ENCODE measurements around the gene RNF208. TPM values are rescaled to one million over a fixed set of nuclear protein-coding genes. Genes with fewer than 3 reads are reported as not detected.

The RNF208 gene
- total and polyA plus RNA-seq, 9 of the 15 experiments (the other 6 are each of a cell fraction or from before 2014, with no cell fraction given), result 0.15 to 6.9 (median 0.50) TPM; not detected in 2

DNA sequence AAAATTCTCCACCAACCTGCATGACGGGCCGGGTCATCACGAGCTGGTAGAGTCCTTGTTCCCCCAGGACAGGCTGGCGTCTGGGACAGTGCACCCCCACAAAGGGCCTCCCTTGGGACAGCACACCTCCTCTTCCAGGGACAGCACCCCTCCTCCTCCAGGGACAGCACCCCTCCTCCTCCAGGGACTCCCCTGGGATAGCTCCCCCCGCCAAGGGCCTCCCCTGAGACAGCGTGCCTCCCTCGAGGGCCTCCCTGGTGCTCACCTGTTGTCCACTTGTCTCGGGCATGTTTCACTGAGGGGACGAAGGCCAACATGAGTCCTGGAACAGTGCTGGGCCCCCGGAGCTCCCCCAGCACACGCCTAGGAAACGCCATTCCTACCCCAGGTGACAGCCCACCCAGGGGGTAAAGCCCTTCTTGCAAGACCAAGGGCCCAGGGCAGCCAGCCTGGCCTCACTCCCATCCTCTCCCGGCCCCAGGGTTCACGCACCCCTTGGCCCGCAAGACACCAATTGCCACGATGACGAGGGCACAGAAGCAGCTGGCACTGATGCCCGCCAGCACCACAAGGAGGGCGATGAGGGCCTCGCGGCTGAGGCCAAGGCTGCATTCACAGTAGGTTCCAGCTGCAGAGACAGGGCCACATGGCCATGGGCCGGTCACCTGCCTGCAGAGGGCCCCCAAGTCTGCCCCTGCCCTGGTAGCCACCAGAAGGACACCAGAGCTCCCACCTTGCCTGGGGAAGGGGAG is 50.7 kb downstream of the RNF208 start (continued):
- no peak for TF ChIP-seq CBX8 (IDR thresholded peaks at IDR 0.05; ENCODE audit: borderline replicate concordance, extremely low read depth, low read depth, low read length, poor library complexity, severe bottlenecking)
- no peak for TF ChIP-seq SRF (CRISPR knock-in tag; IDR thresholded peaks at IDR 0.05)
- TF ChIP-seq, protein P1, sequence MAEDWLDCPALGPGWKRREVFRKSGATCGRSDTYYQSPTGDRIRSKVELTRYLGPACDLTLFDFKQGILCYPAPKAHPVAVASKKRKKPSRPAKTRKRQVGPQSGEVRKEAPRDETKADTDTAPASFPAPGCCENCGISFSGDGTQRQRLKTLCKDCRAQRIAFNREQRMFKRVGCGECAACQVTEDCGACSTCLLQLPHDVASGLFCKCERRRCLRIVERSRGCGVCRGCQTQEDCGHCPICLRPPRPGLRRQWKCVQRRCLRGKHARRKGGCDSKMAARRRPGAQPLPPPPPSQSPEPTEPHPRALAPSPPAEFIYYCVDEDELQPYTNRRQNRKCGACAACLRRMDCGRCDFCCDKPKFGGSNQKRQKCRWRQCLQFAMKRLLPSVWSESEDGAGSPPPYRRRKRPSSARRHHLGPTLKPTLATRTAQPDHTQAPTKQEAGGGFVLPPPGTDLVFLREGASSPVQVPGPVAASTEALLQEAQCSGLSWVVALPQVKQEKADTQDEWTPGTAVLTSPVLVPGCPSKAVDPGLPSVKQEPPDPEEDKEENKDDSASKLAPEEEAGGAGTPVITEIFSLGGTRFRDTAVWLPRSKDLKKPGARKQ (CRISPR knock-in tag; IDR thresholded peaks at IDR 0.05), result no peak
- TF ChIP-seq, protein P2, sequence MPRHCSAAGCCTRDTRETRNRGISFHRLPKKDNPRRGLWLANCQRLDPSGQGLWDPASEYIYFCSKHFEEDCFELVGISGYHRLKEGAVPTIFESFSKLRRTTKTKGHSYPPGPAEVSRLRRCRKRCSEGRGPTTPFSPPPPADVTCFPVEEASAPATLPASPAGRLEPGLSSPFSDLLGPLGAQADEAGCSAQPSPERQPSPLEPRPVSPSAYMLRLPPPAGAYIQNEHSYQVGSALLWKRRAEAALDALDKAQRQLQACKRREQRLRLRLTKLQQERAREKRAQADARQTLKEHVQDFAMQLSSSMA (CRISPR knock-in tag; IDR thresholded peaks at IDR 0.05), result no peak
- no peak for TF ChIP-seq MCM5 (IDR thresholded peaks at IDR 0.05; ENCODE audit: low read depth)
- TF ChIP-seq KLF13 (tag; IDR thresholded peaks at IDR 0.05; ENCODE audit: borderline replicate concordance, low read depth), result no peak

Measured in K562 (cell line).